HG03342 (cell line): ENCODE results near the gene TXK.

ENCODE experiments used
- ATAC-seq: cut with Tn5 transposase; IDR thresholded peaks from one replicate; pipeline ENCODE4 v1.9.1; 2021; ENCODE audit warnings: mild to moderate bottlenecking, moderate library complexity; ENCODE audit not compliant: unreplicated experiment

The TXK gene

GRCh38 chr4:48025005-48025404 lies 109.0 kb downstream of the TXK start:
- ATAC-seq: no peak

- ATAC-seq: no peak
Observed at GRCh38 chr4:48024522-48024921, 109.5 kb downstream of the TXK start.

- ATAC-seq: no peak
Observed at GRCh38 chr4:48022192-48022799, 111.8 kb downstream of the TXK start.

- no peak for ATAC-seq
Observed at GRCh38 chr4:48021100-48021499, 113.0 kb downstream of the TXK start.

GRCh38 chr4:48018112-48018511 lies 115.9 kb downstream of the TXK start:
- no peak for ATAC-seq

- no peak for ATAC-seq
Observed at GRCh38 chr4:48017108-48017571, 116.9 kb downstream of the TXK start.
